GM12872 (cell line): ENCODE data around the gene C4BPB.

ENCODE experiments used
- CTCF ChIP-seq: IDR thresholded peaks from 3 replicates; pipeline ENCODE4 v1.5.1; 2011; ENCODE audit warnings: low read depth, mild to moderate bottlenecking, low read length, moderate library complexity; ENCODE audit not compliant: insufficient read depth

The C4BPB gene

GRCh38 chr1:207064561-207064960, 24.1 kb upstream of the C4BPB start:
- no peak for TF ChIP-seq CTCF

GRCh38 chr1:207067185-207067584, 21.5 kb upstream of the C4BPB start:
- no peak for TF ChIP-seq CTCF

GRCh38 chr1:207067665-207068064, 21.0 kb upstream of the C4BPB start:
- no peak for TF ChIP-seq CTCF

- TF ChIP-seq CTCF = no peak
Observed at GRCh38 chr1:207069061-207069460, 19.6 kb upstream of the C4BPB start.

- no peak for TF ChIP-seq CTCF
Observed at GRCh38 chr1:207069858-207070506, 18.7 kb upstream of the C4BPB start.

- TF ChIP-seq CTCF = no peak
Observed at GRCh38 chr1:207070811-207071210, 17.8 kb upstream of the C4BPB start.

- TF ChIP-seq CTCF = no peak
Observed at GRCh38 chr1:207071426-207071825, 17.2 kb upstream of the C4BPB start.

- no peak for TF ChIP-seq CTCF
Observed at GRCh38 chr1:207072233-207072632, 16.4 kb upstream of the C4BPB start.
